Activated CD4-positive, alpha-beta T cell treated with anti-CD3 and anti-CD28 coated beads for 36 hours (primary cell): ENCODE data around the gene CERK. TPM values are rescaled to one million over a fixed set of nuclear protein-coding genes. Genes with fewer than 3 reads are reported as not detected.

Experiments used
- ATAC-seq: fragments of 200-7000 bp; cut with Tn5 transposase; one replicate; pipeline ENCODE4 v1.10.0; 2021; ENCODE audit warnings: mild to moderate bottlenecking, moderate library complexity
- CTCF ChIA-PET: fragments of 350-600 bp; sonication (Branson Sonifier 250); formaldehyde crosslinking; loops from one replicate; lab custom pipeline; 2021; ENCODE audit warnings: antibody characterized with exemption; lab: Charles Lee
- POLR2A ChIA-PET: fragments of 350-600 bp; sonication (Branson Sonifier 250); formaldehyde crosslinking; loops from one replicate; lab custom pipeline; 2021; ENCODE audit warnings: antibody characterized with exemption, inconsistent platforms; lab: Charles Lee
- DNase-seq: peaks from one replicate; pipeline ENCODE4 v3.0.0-alpha.2; 2020
- H3K27ac Mint-ChIP-seq: one replicate; pipeline ENCODE4 v1.8.0; 2021; ENCODE audit warnings: mixed read lengths
- H3K27me3 Mint-ChIP-seq: one replicate; pipeline ENCODE4 v1.8.0; 2021; ENCODE audit warnings: mixed read lengths
- H3K36me3 Mint-ChIP-seq: one replicate; pipeline ENCODE4 v1.8.0; 2021; ENCODE audit warnings: low read depth, mixed read lengths
- H3K4me1 Mint-ChIP-seq: one replicate; pipeline ENCODE4 v1.8.0; 2021; ENCODE audit warnings: mixed read lengths
- H3K4me3 Mint-ChIP-seq: one replicate; pipeline ENCODE4 v1.8.0; 2021; ENCODE audit warnings: mild to moderate bottlenecking, moderate library complexity, mixed read lengths
- H3K9me3 Mint-ChIP-seq: one replicate; pipeline ENCODE4 v1.8.0; 2021; ENCODE audit warnings: low read depth, mixed read lengths
- intact Hi-C, 2 experiments: fragments of 100-400 bp; cut with DNase I in 1 of 2; cut with micrococcal nuclease in 1 of 2; formaldehyde crosslinking; loops; one replicate each; pipeline versions ENCODE4 v1.14.2 to v1.15.1; 2022 to 2024; cut with DNase I, micrococcal nuclease
- total RNA-seq, 2 experiments: library from RNA; stranded (reverse); gene quantifications; one replicate each; pipeline ENCODE4 v1.2.3, GENCODE V29; 2021

Gene CERK
- total RNA-seq, 2 experiments from 2014 or later = 27.0 to 32.8 TPM

DNA sequence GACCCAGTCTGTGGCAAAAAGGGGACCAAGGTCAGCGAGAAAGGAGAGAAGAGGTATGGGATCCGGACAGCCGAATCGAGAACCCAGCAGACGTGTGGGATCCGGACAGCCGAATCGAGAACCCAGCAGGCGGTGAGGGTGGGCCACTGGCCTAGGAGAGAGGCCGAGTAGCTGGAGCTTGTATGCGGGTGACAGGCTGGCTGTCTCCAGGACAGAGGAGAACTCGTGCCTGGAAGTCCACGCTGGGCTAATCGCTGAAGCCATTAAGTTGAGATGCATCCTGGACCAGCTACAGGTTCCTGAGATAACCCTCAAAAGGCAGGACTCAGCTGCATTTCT is 6.0 kb downstream of the CERK start:
- intact Hi-C loops = no loop called here
- H3K27ac Mint-ChIP-seq = no peak overlapping the region
- ATAC-seq = no peak
- H3K9me3 Mint-ChIP-seq = no peaks in the 10 kb centered on the region
- POLR2A ChIA-PET = no interaction called here
- peaks cover 26% of the 10 kb centered on the region for H3K36me3 Mint-ChIP-seq
- no peak overlapping the region for H3K4me3 Mint-ChIP-seq
- no peak for DNase-seq
- H3K27me3 Mint-ChIP-seq = no peaks in the 10 kb centered on the region
- CTCF ChIA-PET = interaction anchor here (1.1 kb wide), 1 partner anchor 71 kb away, joined by 3 read pairs; no protein-coding TSS in a partner anchor
- H3K4me1 Mint-ChIP-seq = peaks cover 64% of the 10 kb centered on the region

DNA sequence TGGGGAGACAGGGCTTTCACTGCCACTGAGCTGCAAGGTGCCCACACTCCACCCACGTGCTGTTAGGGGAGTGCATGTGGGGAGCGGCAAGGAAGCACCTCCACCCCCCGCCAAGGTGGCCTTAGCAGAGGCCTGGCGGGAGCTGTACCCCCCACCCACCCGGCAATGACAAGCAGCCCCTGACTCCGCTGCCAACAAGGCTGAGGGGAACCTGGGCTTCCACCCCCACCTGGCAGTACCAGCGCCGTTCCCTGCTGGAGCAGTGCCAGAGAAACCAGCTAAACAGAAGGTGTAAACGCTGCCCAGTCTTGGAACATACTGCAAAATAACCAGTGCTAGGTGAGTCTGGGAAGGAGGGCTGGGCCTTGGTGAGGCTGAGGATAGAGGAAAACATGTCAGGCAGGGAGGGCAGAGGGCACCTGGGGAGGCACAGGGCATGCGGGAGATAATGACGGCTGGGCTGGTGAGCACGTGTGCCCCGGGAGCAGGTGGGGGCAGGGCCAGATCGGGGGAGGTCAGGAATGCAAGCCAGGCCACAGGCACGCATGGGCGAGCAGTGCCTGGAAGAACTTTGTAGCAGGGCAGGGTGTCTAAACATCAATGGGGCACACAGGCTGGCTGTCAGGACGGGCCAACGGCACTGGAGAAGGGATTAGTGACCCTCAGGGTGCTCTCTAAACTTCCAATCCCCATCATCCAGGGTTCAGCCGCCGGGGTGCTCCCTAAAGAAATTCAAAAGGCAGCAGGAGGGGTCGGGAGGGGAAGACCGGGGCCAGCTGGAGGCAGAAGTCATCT is 6.6 kb downstream of the CERK start:
- CTCF ChIA-PET = interaction anchor here (1.0 to 2.3 kb wide), 4 partner anchors 8 to 168 kb away, joined by 3 to 7 read pairs (median 5); no protein-coding TSS in a partner anchor
- H3K4me3 Mint-ChIP-seq = peak overlapping the region; percentile 5
- no peaks in the 10 kb centered on the region for H3K27me3 Mint-ChIP-seq
- POLR2A ChIA-PET = interaction anchor here (0.7 kb wide), 1 partner anchor 353 kb away, joined by 3 read pairs; no protein-coding TSS in a partner anchor
- peaks cover 60% of the 10 kb centered on the region for H3K4me1 Mint-ChIP-seq
- intact Hi-C loops = no loop called here
- peaks cover 24% of the 10 kb centered on the region for H3K36me3 Mint-ChIP-seq
- ATAC-seq (peak; percentile 24), DNase-seq (peak; percentile 22)
- no peaks in the 10 kb centered on the region for H3K9me3 Mint-ChIP-seq
- H3K27ac Mint-ChIP-seq = peak overlapping the region; percentile 64

- Mint-ChIP-seq H3K27me3 (no peaks in the 10 kb centered on the region), H3K4me1 (peaks cover 55% of the 10 kb centered on the region), H3K4me3 (no peak overlapping the region), H3K27ac (peak overlapping the region; percentile 70), H3K36me3 (peaks cover 24% of the 10 kb centered on the region), H3K9me3 (no peaks in the 10 kb centered on the region)
- ChIA-PET POLR2A (interaction anchor here (0.7 kb wide), 2 partner anchors 167 to 352 kb away, joined by 3 to 5 read pairs; no protein-coding TSS in a partner anchor), CTCF (interaction anchor here (0.8 to 2.3 kb wide), 4 partner anchors 9 to 167 kb away, joined by 3 to 7 read pairs (median 5); no protein-coding TSS in a partner anchor)
- intact Hi-C loops = no loop called here
- no peak for DNase-seq
- peak; percentile 18 for ATAC-seq
Observed at GRCh38 chr22:46730568-46731245, 7.3 kb downstream of the CERK start.

DNA sequence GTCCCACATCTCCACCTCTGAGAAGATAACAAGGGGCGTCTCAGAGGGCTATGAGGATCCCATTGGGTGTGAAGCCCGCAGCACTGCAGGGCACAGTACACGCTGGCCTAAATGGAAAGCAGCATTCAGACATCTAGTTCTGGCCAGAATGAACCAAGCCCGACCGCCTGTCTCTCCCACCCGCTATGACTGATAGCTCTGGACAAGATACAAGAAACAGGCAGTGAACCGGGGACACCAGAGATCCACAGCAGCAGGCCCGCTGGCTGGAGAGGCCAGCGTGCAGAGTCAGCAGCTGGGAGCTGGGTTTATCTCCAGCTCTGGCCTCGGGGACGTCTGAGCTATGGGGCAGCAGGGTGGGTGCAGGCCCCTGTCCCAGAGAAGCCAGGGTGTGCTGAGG is 9.6 kb downstream of the CERK start:
- H3K27ac Mint-ChIP-seq = no peak overlapping the region
- no peaks in the 10 kb centered on the region for H3K27me3 Mint-ChIP-seq
- ATAC-seq (no peak), DNase-seq (no peak)
- no peaks in the 10 kb centered on the region for H3K9me3 Mint-ChIP-seq
- H3K4me1 Mint-ChIP-seq = peaks cover 43% of the 10 kb centered on the region
- ChIA-PET POLR2A (no interaction called here), CTCF (interaction anchor here (0.5 to 0.8 kb wide), 2 partner anchors 30 to 165 kb away, joined by 3 read pairs; no protein-coding TSS in a partner anchor)
- intact Hi-C loops = no loop called here
- peaks cover 21% of the 10 kb centered on the region for H3K36me3 Mint-ChIP-seq
- no peak overlapping the region for H3K4me3 Mint-ChIP-seq

GRCh38 chr22:46727813-46728364 is 10.2 kb downstream of the CERK start:
- Mint-ChIP-seq H3K9me3 (no peaks in the 10 kb centered on the region), H3K27ac (peak overlapping the region; percentile 31), H3K27me3 (no peaks in the 10 kb centered on the region), H3K36me3 (peaks cover 21% of the 10 kb centered on the region), H3K4me3 (no peak overlapping the region), H3K4me1 (peaks cover 43% of the 10 kb centered on the region)
- ChIA-PET POLR2A (no interaction called here), CTCF (interaction anchor here (0.5 to 0.8 kb wide), 2 partner anchors 30 to 165 kb away, joined by 3 read pairs; no protein-coding TSS in a partner anchor)
- DNase-seq (no peak), ATAC-seq (no peak)
- intact Hi-C loops = no loop called here

DNA sequence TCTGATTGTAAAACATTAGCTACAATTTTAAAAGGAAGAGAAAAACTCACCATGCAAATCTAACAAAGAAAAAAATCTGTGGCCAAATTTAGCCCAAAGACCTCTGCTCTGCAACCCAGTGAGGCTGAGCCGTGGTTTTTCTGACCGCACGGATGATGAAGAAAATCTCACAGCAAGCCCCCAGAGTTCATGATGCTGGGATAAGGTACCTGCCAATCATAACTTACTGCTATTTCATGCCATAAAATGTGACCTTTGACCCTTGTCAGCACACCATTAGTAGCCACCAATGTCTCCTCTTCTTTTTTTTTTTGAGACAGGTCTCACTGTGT is 11.1 kb downstream of the CERK start:
- Mint-ChIP-seq H3K36me3 (peaks cover 21% of the 10 kb centered on the region), H3K9me3 (no peaks in the 10 kb centered on the region), H3K27ac (no peak overlapping the region), H3K4me3 (no peak overlapping the region), H3K27me3 (no peaks in the 10 kb centered on the region), H3K4me1 (peaks cover 37% of the 10 kb centered on the region)
- intact Hi-C loops = no loop called here
- ChIA-PET POLR2A (no interaction called here), CTCF (interaction anchor here (0.8 kb wide), 1 partner anchor 12 kb away, joined by 3 read pairs; no protein-coding TSS in a partner anchor)
- DNase-seq (no peak), ATAC-seq (no peak)

- H3K4me1 Mint-ChIP-seq = peaks cover 31% of the 10 kb centered on the region
- no peaks in the 10 kb centered on the region for H3K27me3 Mint-ChIP-seq
- no peak overlapping the region for H3K4me3 Mint-ChIP-seq
- no peak overlapping the region for H3K27ac Mint-ChIP-seq
- H3K9me3 Mint-ChIP-seq = no peaks in the 10 kb centered on the region
- ChIA-PET CTCF (interaction anchor here (0.8 kb wide), 1 partner anchor 11 kb away, joined by 3 read pairs; no protein-coding TSS in a partner anchor), POLR2A (no interaction called here)
- DNase-seq (no peak), ATAC-seq (no peak)
- peaks cover 15% of the 10 kb centered on the region for H3K36me3 Mint-ChIP-seq
- intact Hi-C loops = no loop called here
Observed at GRCh38 chr22:46726066-46726985, 11.7 kb downstream of the CERK start.

DNA sequence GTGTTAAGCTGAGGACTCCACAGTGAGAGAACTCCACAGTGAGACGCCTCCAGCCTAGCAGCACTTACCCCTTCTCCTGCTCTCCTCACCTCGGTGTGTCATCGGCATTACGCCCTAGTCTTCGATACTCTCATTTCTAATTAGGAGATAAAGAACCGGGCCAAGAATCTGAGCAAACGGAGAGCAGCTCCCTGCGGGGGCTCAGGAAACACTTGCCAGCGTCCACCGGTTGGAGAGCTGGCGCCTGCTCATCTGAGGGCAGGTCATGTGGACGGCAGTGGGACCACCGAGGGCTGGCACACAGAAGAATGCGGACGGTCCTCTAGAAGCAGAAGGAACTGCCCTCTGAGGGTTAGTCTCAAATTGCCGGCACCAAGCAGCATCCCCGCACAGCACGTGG is 13.0 kb downstream of the CERK start:
- POLR2A ChIA-PET = no interaction called here
- H3K27ac Mint-ChIP-seq = no peak overlapping the region
- H3K9me3 Mint-ChIP-seq = no peaks in the 10 kb centered on the region
- H3K27me3 Mint-ChIP-seq = no peaks in the 10 kb centered on the region
- CTCF ChIA-PET = no interaction called here
- intact Hi-C loops = no loop called here
- H3K36me3 Mint-ChIP-seq = peaks cover 14% of the 10 kb centered on the region
- ATAC-seq = no peak
- H3K4me3 Mint-ChIP-seq = no peak overlapping the region
- no peak for DNase-seq
- H3K4me1 Mint-ChIP-seq = peaks cover 21% of the 10 kb centered on the region

- H3K27me3 Mint-ChIP-seq = no peaks in the 10 kb centered on the region
- peaks cover 18% of the 10 kb centered on the region for H3K4me1 Mint-ChIP-seq
- no peak overlapping the region for H3K4me3 Mint-ChIP-seq
- DNase-seq (no peak), ATAC-seq (no peak)
- intact Hi-C loops = no loop called here
- peaks cover 22% of the 10 kb centered on the region for H3K36me3 Mint-ChIP-seq
- POLR2A ChIA-PET = no interaction called here
- no peaks in the 10 kb centered on the region for H3K9me3 Mint-ChIP-seq
- H3K27ac Mint-ChIP-seq = no peak overlapping the region
- CTCF ChIA-PET = interaction anchor here (0.6 kb wide), 1 partner anchor 10 kb away, joined by 3 read pairs; no protein-coding TSS in a partner anchor
Observed at GRCh38 chr22:46723882-46724281, 14.2 kb downstream of the CERK start.

DNA sequence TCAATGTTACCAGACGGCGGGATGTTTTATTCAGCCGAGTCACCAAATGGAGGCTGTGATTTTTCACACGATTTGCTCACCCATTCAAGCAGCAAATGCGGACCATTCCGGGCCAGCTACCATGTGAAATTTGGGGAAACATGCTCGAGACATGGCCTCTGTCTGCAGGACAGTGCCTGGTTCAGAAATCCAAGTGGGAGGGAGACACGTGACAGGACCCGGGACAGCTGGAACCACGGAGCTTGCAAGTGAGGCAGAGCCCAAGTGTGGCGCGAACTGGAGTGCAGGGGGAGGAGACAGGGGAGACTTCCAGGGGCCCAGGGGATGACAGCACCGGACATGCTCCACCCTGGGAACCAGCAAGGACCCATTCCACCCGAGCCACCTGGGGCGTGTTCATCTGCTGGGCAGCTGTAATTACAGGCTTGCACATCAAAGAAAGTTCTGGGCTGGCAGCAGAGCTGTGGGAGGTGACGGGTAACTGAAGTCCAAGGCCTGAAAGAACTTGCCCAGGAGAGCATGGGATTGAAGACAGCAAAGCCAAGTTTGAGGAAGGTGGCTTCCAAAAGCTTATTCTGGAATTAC is 16.5 kb downstream of the CERK start:
- Mint-ChIP-seq H3K4me3 (no peak overlapping the region), H3K27ac (no peak overlapping the region), H3K9me3 (no peaks in the 10 kb centered on the region), H3K4me1 (peaks cover 6% of the 10 kb centered on the region), H3K36me3 (peaks cover 24% of the 10 kb centered on the region), H3K27me3 (no peaks in the 10 kb centered on the region)
- DNase-seq (no peak), ATAC-seq (no peak)
- POLR2A ChIA-PET = no interaction called here
- intact Hi-C loops = no loop called here
- CTCF ChIA-PET = interaction anchor here (1.2 to 1.3 kb wide), 2 partner anchors 8 to 158 kb away, joined by 3 read pairs; no protein-coding TSS in a partner anchor
